ENCODE measurements around the gene ACAA1. TPM values are rescaled to one million over a fixed set of nuclear protein-coding genes. Genes with fewer than 3 reads are reported as not detected.
"Not testable (repeated sequence)": the region's sequence is repeated elsewhere in the genome, so short reads cannot be mapped to it uniquely, and the experiment has no call there.

ACAA1 gene
- polyA plus RNA-seq, 1 donor: 137 TPM

DNA sequence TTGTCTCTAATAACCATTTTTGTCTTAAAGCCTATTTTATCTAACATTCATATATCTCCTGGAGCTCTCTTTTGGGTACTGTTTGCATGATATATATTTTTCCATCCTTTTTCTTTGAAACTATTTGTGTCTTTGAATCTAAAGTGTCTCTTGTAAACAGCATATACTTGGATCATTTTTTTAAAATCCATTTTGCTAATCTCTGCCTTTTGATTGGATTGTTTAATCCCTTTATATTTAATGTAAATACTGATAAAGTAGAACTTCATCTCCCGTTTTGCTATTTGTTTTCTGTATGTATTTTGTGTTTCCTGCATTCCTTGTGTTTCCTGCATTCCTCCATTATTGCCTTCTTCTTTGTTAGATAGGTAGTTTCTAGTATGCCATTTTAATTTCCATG is 31.4 kb downstream of the ACAA1 start:
- no peak for DNase-seq

DNA sequence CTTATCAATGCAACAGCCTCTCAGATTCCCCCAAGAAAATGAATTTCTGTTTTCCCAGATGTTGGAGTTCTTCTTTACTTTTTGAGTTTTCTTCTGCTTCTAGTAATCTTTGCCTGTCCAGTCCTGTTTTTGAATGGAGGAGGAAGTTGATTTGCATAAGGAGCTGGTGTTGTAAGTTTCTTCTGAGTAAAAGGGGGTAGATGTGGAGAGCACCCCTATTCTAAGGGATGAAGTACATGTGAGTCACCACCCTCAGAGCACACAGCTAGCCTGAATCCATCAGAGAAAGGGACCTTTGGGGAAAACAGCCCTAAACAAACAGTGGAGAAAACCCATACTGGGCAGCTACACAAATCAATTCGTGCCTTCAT is 34.5 kb downstream of the ACAA1 start:
- DNase-seq: no peak

- DNase-seq: no peak
Measured at GRCh38 chr3:38101811-38102443, 35.0 kb downstream of the ACAA1 start.

DNA sequence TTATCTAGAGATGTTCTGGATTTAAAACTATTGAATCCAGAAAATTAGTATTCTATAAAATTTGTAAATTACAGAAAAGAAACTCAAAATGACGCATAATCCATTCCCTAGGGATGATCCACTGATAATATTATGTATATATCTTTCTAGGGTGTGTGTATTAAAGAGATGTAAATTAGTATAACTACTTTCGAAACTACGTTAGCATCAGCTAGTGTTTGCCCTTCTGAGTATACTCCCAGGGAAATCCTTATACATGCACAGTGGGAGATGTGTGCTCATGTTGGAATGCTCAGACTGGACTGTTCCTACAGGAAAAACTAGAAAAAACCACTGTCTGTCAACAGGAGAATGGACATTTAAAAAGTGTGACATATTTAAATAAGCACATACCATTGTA is 36.4 kb downstream of the ACAA1 start:
- DNase-seq: no peak

DNA sequence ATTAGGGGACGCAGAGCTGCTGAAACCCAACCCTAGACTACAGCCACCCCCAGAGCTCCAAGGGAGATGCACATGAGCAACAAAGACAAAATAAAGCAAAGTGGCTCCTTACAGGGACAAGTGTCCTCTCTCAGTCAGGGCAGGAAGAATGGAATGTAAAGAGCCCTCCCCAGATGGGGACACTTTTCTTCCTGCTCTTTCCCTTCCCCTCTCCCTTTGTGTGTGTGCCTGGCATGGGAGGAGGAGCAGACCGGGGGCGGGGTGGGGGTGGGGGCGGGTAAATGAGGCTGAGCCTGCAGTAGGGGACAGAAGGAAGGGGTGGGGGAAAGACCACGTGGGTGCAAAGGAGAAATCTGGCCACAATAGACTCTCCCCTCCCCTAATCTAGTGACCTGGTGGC is 37.4 kb downstream of the ACAA1 start:
- no peak for DNase-seq

GRCh38 chr3:38098376-38098723 is 38.6 kb downstream of the ACAA1 start:
- no peak for DNase-seq

DNA sequence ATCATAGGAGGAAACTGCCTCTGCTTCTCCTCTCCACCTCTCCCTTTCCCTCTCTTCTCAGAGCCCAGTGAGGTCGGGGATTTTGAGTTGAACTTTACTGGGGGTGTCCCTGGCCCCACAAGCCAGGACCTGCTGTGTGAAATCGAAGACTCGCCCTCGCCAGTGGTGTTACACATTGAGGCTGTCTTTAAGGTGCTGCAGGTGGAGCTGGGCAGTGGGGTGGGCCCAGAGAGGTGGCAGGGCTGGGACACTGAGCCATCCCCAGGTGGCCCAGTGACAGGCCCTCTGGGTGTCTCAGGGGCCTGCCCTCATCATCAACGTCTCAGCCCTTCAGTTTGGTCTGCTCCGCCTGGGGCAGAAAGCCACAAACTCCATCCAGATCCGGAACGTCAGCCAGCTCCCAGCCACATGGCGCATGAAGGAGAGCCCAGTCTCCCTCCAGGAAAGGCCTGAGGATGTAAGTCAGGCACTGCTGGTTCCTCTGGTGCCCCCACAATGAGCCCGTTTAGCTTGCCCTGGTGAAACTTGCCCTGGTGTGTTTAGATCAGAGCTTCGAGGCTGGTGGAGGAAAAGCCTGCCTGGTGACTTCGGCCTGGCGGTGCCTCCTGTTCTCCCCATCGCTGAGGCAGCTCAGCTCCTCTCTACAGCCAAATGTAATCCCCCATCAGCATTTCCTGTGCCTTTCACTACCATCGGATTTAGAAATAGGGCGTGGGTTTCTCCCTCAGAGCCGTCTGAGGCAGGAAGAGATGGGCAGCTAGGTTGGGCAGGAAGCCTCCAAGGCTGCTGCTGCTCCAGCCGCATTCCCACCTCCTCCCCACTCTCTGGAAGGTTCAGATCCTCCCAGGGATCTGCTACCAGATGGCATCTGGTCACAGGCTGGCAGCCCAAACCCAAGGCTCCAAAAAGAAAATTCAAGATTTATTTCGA is 39.2 kb downstream of the ACAA1 start:
- no peak for DNase-seq

- no peak for DNase-seq
Measured at GRCh38 chr3:38095669-38096483, 41.1 kb downstream of the ACAA1 start.

GRCh38 chr3:38094999-38095398 is 41.9 kb downstream of the ACAA1 start:
- no peak for DNase-seq

GRCh38 chr3:38090453-38090852 is 46.5 kb downstream of the ACAA1 start:
- DNase-seq: no peak

GRCh38 chr3:38089163-38089562 is 47.8 kb downstream of the ACAA1 start:
- DNase-seq: no peak

DNA sequence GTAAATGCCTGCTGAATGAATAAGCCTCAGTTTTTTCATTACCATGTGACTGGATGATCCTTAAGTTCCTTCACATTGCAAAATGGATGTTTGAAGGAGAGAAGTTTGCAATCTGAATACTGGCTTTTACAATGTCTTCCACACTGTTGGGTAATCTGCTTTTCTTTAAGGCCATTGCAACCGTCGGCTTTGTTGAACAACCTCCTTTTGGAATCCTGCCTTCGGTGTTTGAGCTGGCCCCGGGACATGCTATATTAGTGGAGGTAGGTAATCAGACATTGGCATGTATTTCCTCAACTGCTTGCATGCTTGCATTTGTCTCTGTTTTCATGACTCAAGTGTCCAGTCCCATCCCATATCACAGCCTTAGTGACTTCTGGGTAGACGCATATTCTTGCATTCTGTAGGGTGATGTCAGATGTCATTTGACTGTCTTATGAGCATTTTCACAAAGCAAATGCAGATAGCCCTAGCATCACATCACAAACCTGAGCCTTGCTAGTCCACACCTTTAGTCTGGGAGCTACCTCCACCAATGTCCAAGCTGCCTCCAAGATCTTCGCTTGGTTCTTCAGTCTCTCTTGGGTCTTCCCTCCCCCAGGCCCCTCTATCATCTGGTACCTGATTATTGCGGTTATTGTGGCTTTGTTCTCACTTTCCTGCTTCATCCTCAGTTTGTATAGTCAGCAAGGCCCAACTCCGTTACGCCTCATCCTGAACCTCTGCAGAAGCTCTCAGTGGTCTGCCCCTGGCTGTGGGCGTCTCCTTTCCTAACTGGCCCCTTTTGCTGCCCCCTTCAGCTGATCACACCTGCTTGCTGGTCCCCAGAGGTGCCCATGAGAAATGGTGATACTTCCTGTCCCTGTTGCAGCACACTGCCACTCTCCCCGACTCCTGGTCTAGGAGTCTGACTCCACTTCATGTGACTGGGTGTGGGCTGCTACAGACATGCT is 48.5 kb downstream of the ACAA1 start:
- DNase-seq: no peak

GRCh38 chr3:38087278-38087677 is 49.6 kb downstream of the ACAA1 start:
- DNase-seq: not testable (repeated sequence)

GRCh38 chr3:38086496-38086895 is 50.4 kb downstream of the ACAA1 start:
- DNase-seq: no peak

- no peak for DNase-seq
Measured at GRCh38 chr3:38085943-38086324, 51.0 kb downstream of the ACAA1 start.

- DNase-seq: no peak
Measured at GRCh38 chr3:38085311-38085942, 51.5 kb downstream of the ACAA1 start.

GRCh38 chr3:38084334-38085310 is 52.3 kb downstream of the ACAA1 start:
- DNase-seq: peak; percentile 3

DNA sequence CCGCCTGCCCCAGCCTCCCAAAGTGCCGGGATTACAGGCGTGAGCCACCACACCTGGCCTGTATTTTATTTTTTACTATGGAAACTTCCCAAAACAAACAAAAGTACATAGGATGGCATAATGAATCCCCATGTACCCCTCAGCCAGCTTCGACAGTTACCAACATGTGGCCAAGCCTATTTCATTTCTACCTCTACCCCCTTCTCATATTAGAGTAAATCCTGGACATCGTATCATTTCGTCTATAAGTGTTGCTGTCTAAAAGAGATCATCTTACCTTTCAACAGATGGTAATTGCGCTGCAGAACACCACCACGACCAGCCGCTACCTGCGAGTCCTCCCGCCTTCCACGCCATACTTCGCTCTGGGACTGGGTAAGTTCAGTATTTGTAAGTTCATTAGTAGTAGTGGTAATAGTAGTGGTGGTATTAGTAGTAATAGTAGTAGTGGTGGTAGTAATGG is 53.0 kb downstream of the ACAA1 start:
- no peak for DNase-seq

- not testable (repeated sequence) for DNase-seq
Measured at GRCh38 chr3:38083254-38083653, 53.7 kb downstream of the ACAA1 start.

DNA sequence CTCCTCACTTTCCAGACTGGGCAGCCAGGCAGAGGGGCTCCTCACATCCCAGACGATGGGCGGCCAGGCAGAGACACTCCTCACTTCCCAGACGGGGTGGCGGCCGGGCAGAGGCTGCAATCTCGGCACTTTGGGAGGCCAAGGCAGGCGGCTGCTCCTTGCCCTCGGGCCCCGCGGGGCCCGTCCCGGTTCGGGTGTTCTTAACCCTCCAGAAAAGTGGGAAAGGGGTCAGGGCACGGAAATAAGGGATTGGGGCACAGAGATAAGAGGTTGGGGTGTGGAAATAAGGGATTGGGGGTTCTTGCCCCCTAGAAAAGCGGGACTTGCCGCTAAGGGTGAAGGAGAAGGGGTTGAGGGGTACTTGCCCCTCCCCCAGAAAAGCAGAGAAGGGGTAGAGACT is 54.6 kb downstream of the ACAA1 start:
- not testable (repeated sequence) for DNase-seq
